GM12878 (cell line): ENCODE measurements around the gene PDGFC. TPM values are rescaled to one million over a fixed set of nuclear protein-coding genes. Genes with fewer than 3 reads are reported as not detected.

Experiments
- ATAC-seq: fragments of 200-7000 bp; cut with Tn5 transposase; 3 replicates; pipeline ENCODE4 v1.9.1; 2020; ENCODE audit warnings: mild to moderate bottlenecking, moderate library complexity
- BruUV-seq: library from RNA; stranded (reverse); fragments of 400-500 nt; replicated peaks from 2 replicates; lab custom pipeline; 2021; lab: Mats Ljungman, UMichigan
- CTCF ChIA-PET: fragments of 300-600 bp; sonication (Branson Sonifier 250); formaldehyde crosslinking; extraction: SDS; loops from one replicate; lab custom pipeline; 2021; ENCODE audit warnings: inconsistent platforms; lab: Yijun Ruan, JAX
- POLR2A ChIA-PET: fragments of 350-600 bp; formaldehyde crosslinking; extraction: SDS; loops from one replicate; lab custom pipeline; 2021; ENCODE audit warnings: inconsistent platforms; lab: Charles Lee
- RAD21 ChIA-PET: fragments of 300-600 bp; sonication (Branson Sonifier 250); formaldehyde crosslinking; loops from one replicate; lab custom pipeline; 2023; ENCODE audit warnings: antibody characterized with exemption; ENCODE audit not compliant: unreplicated experiment; lab: Charles Lee
- SMC1A ChIA-PET: fragments of 300-600 bp; sonication (Branson Sonifier 250); formaldehyde crosslinking; loops from one replicate; lab custom pipeline; 2023; ENCODE audit not compliant: unreplicated experiment, uncharacterized antibody; lab: Charles Lee
- DNase-seq: peaks from one replicate; pipeline ENCODE4 v3.0.0-alpha.2; 2011; ENCODE audit warnings: low read depth, low spot score
- FAIRE-seq: peaks from 3 replicates; lab custom pipeline; 2011; peaks lifted over from hg19 to GRCh38; lab: Jason Lieb, UNC
- H2AFZ ChIP-seq: 2 replicates; pipeline ENCODE4 v1.6.0; 2011; ENCODE audit warnings: low read depth, low read length, control low read depth; ENCODE audit not compliant: control insufficient read depth
- H3K27ac ChIP-seq: 2 replicates; pipeline ENCODE4 v1.5.1; 2011; ENCODE audit warnings: control low read depth; ENCODE audit not compliant: control insufficient read depth, insufficient read depth
- H3K27me3 ChIP-seq, 2 experiments: replicated peaks in 1 of 2; 2 replicates each; pipeline versions ENCODE4 v1.6.0 to v1.6.1; 2011; ENCODE audit warnings: low read length in 1 of 2; ENCODE audit not compliant: control insufficient read depth in 2 of 2, insufficient read depth in 2 of 2
- H3K36me3 ChIP-seq, 2 experiments: 2 replicates each; pipeline ENCODE4 v1.5.1; 2011; ENCODE audit warnings: low read length in 1 of 2; ENCODE audit not compliant: control insufficient read depth in 2 of 2, insufficient read depth in 2 of 2
- H3K4me1 ChIP-seq: 2 replicates; pipeline ENCODE4 v1.6.1; 2011; ENCODE audit warnings: mild to moderate bottlenecking, low read length, moderate library complexity, mixed read lengths; ENCODE audit not compliant: control insufficient read depth, insufficient read depth
- H3K4me2 ChIP-seq: 2 replicates; pipeline ENCODE4 v1.6.0; 2011; ENCODE audit warnings: control low read depth; ENCODE audit not compliant: control insufficient read depth, insufficient read depth
- H3K4me3 ChIP-seq: fragments of 200-600 bp; sonication (generic); 2 replicates; pipeline ENCODE4 v1.5.1; 2016
- H3K79me2 ChIP-seq: 2 replicates; pipeline ENCODE4 v1.6.0; 2011; ENCODE audit warnings: low read length; ENCODE audit not compliant: control insufficient read depth, insufficient read depth
- H3K9ac ChIP-seq: 2 replicates; pipeline ENCODE4 v1.8.0; 2011; ENCODE audit warnings: low read length, control low read depth, mixed read lengths; ENCODE audit not compliant: control insufficient read depth, insufficient read depth
- H3K9me3 ChIP-seq: replicated peaks from 3 replicates; pipeline ENCODE4 v1.5.1; 2011; ENCODE audit warnings: mild to moderate bottlenecking, low read length; ENCODE audit not compliant: control insufficient read depth, insufficient read depth
- H4K20me1 ChIP-seq: 2 replicates; pipeline ENCODE4 v1.6.0; 2011; ENCODE audit not compliant: control insufficient read depth, insufficient read depth
- BCLAF1 ChIP-seq: fragments of 450-650 bp; IDR thresholded peaks from 2 replicates; pipeline ENCODE4 v1.6.1; 2017; ENCODE audit warnings: antibody characterized with exemption, mild to moderate bottlenecking, moderate library complexity
- CBX3 ChIP-seq: fragments of 200-600 bp; sonication (generic); IDR thresholded peaks from 2 replicates; pipeline ENCODE4 v1.6.1; 2016; ENCODE audit warnings: low read depth, borderline replicate concordance
- EZH2 ChIP-seq: IDR thresholded peaks from 2 replicates; pipeline ENCODE4 v1.6.1; 2012; ENCODE audit warnings: low read depth, mild to moderate bottlenecking, control low read depth, inconsistent platforms, low read length, borderline replicate concordance; ENCODE audit not compliant: control insufficient read depth
- IKZF1 ChIP-seq: fragments of 450-650 bp; conservative IDR thresholded peaks from 2 replicates; pipeline ENCODE4 v1.6.1; 2017; ENCODE audit warnings: antibody characterized with exemption, mild to moderate bottlenecking
- LARP7 ChIP-seq: fragments of 450-650 bp; IDR thresholded peaks from 2 replicates; pipeline ENCODE4 v1.6.1; 2017; ENCODE audit warnings: mild to moderate bottlenecking
- MEF2A ChIP-seq: IDR thresholded peaks from 2 replicates; pipeline ENCODE4 v1.6.1; 2011; ENCODE audit warnings: low read depth, mild to moderate bottlenecking, low read length, moderate library complexity; ENCODE audit not compliant: insufficient read depth
- MTA3 ChIP-seq: IDR thresholded peaks from 2 replicates; pipeline ENCODE4 v1.6.1; 2012; ENCODE audit warnings: low read length, inconsistent platforms, borderline replicate concordance
- NFYB ChIP-seq: IDR thresholded peaks from 2 replicates; pipeline ENCODE4 v1.6.1; 2011; ENCODE audit warnings: low read depth, mild to moderate bottlenecking, low read length, improper control_type of control experiment, moderate library complexity; ENCODE audit not compliant: insufficient read depth
- NR2F1 ChIP-seq: fragments of 450-650 bp; conservative IDR thresholded peaks from 2 replicates; pipeline ENCODE4 v1.6.1; 2017; ENCODE audit warnings: mild to moderate bottlenecking
- POLR2A ChIP-seq: IDR thresholded peaks from 2 replicates; pipeline ENCODE4 v1.6.1; 2011; ENCODE audit warnings: low read depth, mild to moderate bottlenecking, low read length
- POLR2AphosphoS5 ChIP-seq: IDR thresholded peaks from 2 replicates; pipeline ENCODE4 v1.6.1; 2011; ENCODE audit warnings: mild to moderate bottlenecking, low read length, inconsistent platforms
- RAD21 ChIP-seq: IDR thresholded peaks from 2 replicates; pipeline ENCODE4 v1.6.1; 2011; ENCODE audit warnings: mild to moderate bottlenecking, low read depth, low read length, moderate library complexity; ENCODE audit not compliant: insufficient read depth
- SREBF1 ChIP-seq: IDR thresholded peaks from 2 replicates; pipeline ENCODE4 v1.6.1; 2012; ENCODE audit warnings: mild to moderate bottlenecking, low read length
- SREBF2 ChIP-seq: IDR thresholded peaks from 2 replicates; pipeline ENCODE4 v1.6.1; 2012; ENCODE audit warnings: mild to moderate bottlenecking, low read length
- YBX1 ChIP-seq: fragments of 450-650 bp; IDR thresholded peaks from 2 replicates; pipeline ENCODE4 v1.6.1; 2016; ENCODE audit warnings: antibody characterized with exemption
- ZSCAN29 ChIP-seq: fragments of 450-650 bp; IDR thresholded peaks from 2 replicates; pipeline ENCODE4 v1.6.1; 2017; ENCODE audit warnings: mild to moderate bottlenecking, moderate library complexity
- WGBS: methylation state at CpG from one replicate; pipeline ENCODE4 v1.1.6; 2016; ENCODE audit warnings: low lambda C conversion rate; ENCODE audit not compliant: insufficient replicate concordance, insufficient coverage; ENCODE audit errors: missing lambda C conversion rate; 5-methylcytosine and 5-hydroxymethylcytosine counted together
- in situ Hi-C: fragments of 300-500 bp; cut with MboI; formaldehyde crosslinking; loops from 9 replicates; pipeline ENCODE4 v1.14.3; 2018; ENCODE audit warnings: mixed read lengths
- intact Hi-C: fragments of 100-400 bp; cut with micrococcal nuclease; formaldehyde crosslinking; loops from one replicate; pipeline ENCODE4 v1.14.2; 2022; ENCODE audit not compliant: unreplicated experiment
- polyA plus RNA-seq, 11 experiments: library from polyadenylated mRNA; depleted of rRNA in 4 of 11; unstranded in 6 of 11; stranded (reverse) in 5 of 11; fragments of >200 nt; fragmentation: Nextera tagmentation in 4 of 11; fragmentation: Illumina TruSeq in 1 of 11; extraction: Ambion mirVana in 4 of 11; extraction: Trizol in 1 of 11; gene quantifications; 1 replicate in 1 of 11; 2 replicates in 10 of 11; pipeline versions ENCODE4 v1.2.1 to v1.2.3, GENCODE V29; 2011 to 2016; ENCODE audit warnings: inconsistent platforms in 2 of 11, missing spikeins in 2 of 11, low read depth in 1 of 11
- total RNA-seq, 4 experiments: library from RNA; depleted of rRNA in 3 of 4; stranded (reverse); fragments of >200 nt in 3 of 4; fragmentation: Illumina TruSeq in 1 of 4; extraction: Trizol in 1 of 4; gene quantifications; 2 replicates each; pipeline versions ENCODE4 v1.2.1 to v1.2.3, GENCODE V29; 2013 to 2021
- TF ChIP-seq, protein P1 (sequence below): fragments of 450-650 bp; IDR thresholded peaks from 2 replicates; pipeline ENCODE4 v1.6.1; 2016; ENCODE audit warnings: mild to moderate bottlenecking

PDGFC gene
- total and polyA plus RNA-seq, 10 of the 15 experiments (the other 5 are each of a cell fraction or from before 2014, with no cell fraction given): 0.02 to 0.18 TPM; not detected in 8

GRCh38 chr4:156888762-156889161, 82.8 kb downstream of the PDGFC start:
- no peak for FAIRE-seq
- H3K79me2 ChIP-seq: no peaks in the 10 kb centered on the region
- no peak for TF ChIP-seq NR2F1
- no peak for TF ChIP-seq YBX1
- TF ChIP-seq MTA3: no peak
- no peak for TF ChIP-seq IKZF1
- no peak for TF ChIP-seq CBX3
- TF ChIP-seq LARP7: no peak
- TF ChIP-seq SREBF2: no peak
- TF ChIP-seq MEF2A: no peak
- TF ChIP-seq POLR2A: no peak
- TF ChIP-seq SREBF1: no peak
- TF ChIP-seq POLR2AphosphoS5: no peak
- TF ChIP-seq, all 136 proteins: peak for 0
- Histone ChIP-seq H3K36me3 (no peaks in the 10 kb centered on the region), H3K4me1 (no peaks in the 10 kb centered on the region), H3K27ac (no peak overlapping the region), H4K20me1 (no peaks in the 10 kb centered on the region), H3K4me3 (no peak overlapping the region), H3K9ac (no peak overlapping the region), H3K27me3 (no peaks in the 10 kb centered on the region), H2AFZ (no peak overlapping the region), H3K4me2 (no peak overlapping the region), H3K9me3 (no peaks in the 10 kb centered on the region)
- in situ Hi-C loops: no loop called here
- DNase-seq (no peak), ATAC-seq (no peak)
- 18% methylated on average over 3 of the region's 3 CpGs for WGBS
- ChIA-PET CTCF (interaction anchor here (1.6 kb wide), 1 partner anchor 15 kb away, joined by 3 read pairs; no protein-coding TSS in a partner anchor), SMC1A (interaction anchor here (1.6 kb wide), 1 partner anchor 28 kb away, joined by 3 read pairs; no protein-coding TSS in a partner anchor), RAD21 (no interaction called here), POLR2A (no interaction called here)
- intact Hi-C loops: no loop called here
- no TSS peak for BruUV-seq

GRCh38 chr4:156886481-156886880, 85.1 kb downstream of the PDGFC start:
- no peaks in the 10 kb centered on the region for H3K27me3 ChIP-seq
- WGBS: 0% methylated on average over 2 of the region's 2 CpGs
- RAD21 ChIA-PET: no interaction called here
- DNase-seq (no peak), ATAC-seq (no peak), FAIRE-seq (no peak)
- POLR2A ChIA-PET: no interaction called here
- no peak overlapping the region for H3K27ac ChIP-seq
- H3K79me2 ChIP-seq: no peaks in the 10 kb centered on the region
- no peak overlapping the region for H3K4me3 ChIP-seq
- SMC1A ChIA-PET: interaction anchor here (0.7 to 1.1 kb wide), 6 partner anchors 12 to 166 kb away, joined by 3 read pairs; no protein-coding TSS in a partner anchor
- H3K4me1 ChIP-seq: no peaks in the 10 kb centered on the region
- H3K4me2 ChIP-seq: no peak overlapping the region
- H4K20me1 ChIP-seq: no peaks in the 10 kb centered on the region
- no peaks in the 10 kb centered on the region for H3K36me3 ChIP-seq
- BruUV-seq: no TSS peak
- in situ Hi-C loops: no loop called here
- H3K9me3 ChIP-seq: no peaks in the 10 kb centered on the region
- CTCF ChIA-PET: no interaction called here
- intact Hi-C loops: no loop called here
- H2AFZ ChIP-seq: no peak overlapping the region
- no peak overlapping the region for H3K9ac ChIP-seq
- TF ChIP-seq BCLAF1 (no peak), POLR2AphosphoS5 (no peak), NFYB (no peak), EZH2 (no peak), ZSCAN29 (no peak), RAD21 (no peak)
- TF ChIP-seq, protein P1, sequence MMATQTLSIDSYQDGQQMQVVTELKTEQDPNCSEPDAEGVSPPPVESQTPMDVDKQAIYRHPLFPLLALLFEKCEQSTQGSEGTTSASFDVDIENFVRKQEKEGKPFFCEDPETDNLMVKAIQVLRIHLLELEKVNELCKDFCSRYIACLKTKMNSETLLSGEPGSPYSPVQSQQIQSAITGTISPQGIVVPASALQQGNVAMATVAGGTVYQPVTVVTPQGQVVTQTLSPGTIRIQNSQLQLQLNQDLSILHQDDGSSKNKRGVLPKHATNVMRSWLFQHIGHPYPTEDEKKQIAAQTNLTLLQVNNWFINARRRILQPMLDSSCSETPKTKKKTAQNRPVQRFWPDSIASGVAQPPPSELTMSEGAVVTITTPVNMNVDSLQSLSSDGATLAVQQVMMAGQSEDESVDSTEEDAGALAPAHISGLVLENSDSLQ: no peak
